Activated CD8-positive, alpha-beta memory T cell treated with anti-CD3 and anti-CD28 coated beads for 1 hour (primary cell): ENCODE measurements around the gene OPA1.

Experiments used
- DNase-seq, 2 donors: peaks; one replicate each; pipeline ENCODE4 v3.0.0-alpha.2; 2020; ENCODE audit warnings: low read depth in 1 of 2; ENCODE audit errors: extremely low read depth in 1 of 2

Gene OPA1

GRCh38 chr3:193641440-193641775 is 48.4 kb downstream of the OPA1 start:
- DNase-seq, result no peak

GRCh38 chr3:193645806-193646205 is 52.8 kb downstream of the OPA1 start:
- DNase-seq, result no peak

- DNase-seq, result no peak
These were observed 55.6 kb downstream of the OPA1 start for GRCh38 chr3:193648542-193649076.

- no peak for DNase-seq
These were observed 57.6 kb downstream of the OPA1 start for GRCh38 chr3:193650585-193650984.

GRCh38 chr3:193655831-193656433 is 62.9 kb downstream of the OPA1 start:
- DNase-seq, result no peak

- no peak for DNase-seq
These were observed 63.4 kb downstream of the OPA1 start for GRCh38 chr3:193656445-193656844.

- DNase-seq, result no peak
These were observed 63.9 kb downstream of the OPA1 start for GRCh38 chr3:193656878-193657282.

- no peak for DNase-seq
These were observed 67.2 kb downstream of the OPA1 start for GRCh38 chr3:193660171-193660570.

- DNase-seq, result no peak
These were observed 67.8 kb downstream of the OPA1 start for GRCh38 chr3:193660698-193661411.

- DNase-seq, result no peak
These were observed 69.8 kb downstream of the OPA1 start for GRCh38 chr3:193662757-193663322.

GRCh38 chr3:193665370-193665989 is 72.5 kb downstream of the OPA1 start:
- no peak for DNase-seq

GRCh38 chr3:193673845-193674244 is 80.8 kb downstream of the OPA1 start:
- DNase-seq, result no peak

GRCh38 chr3:193674714-193675113 is 81.7 kb downstream of the OPA1 start:
- no peak for DNase-seq

- no peak for DNase-seq
These were observed 84.7 kb downstream of the OPA1 start for GRCh38 chr3:193677734-193678133.

GRCh38 chr3:193680220-193680619 is 87.2 kb downstream of the OPA1 start:
- DNase-seq, result no peak

GRCh38 chr3:193681631-193682030 is 88.6 kb downstream of the OPA1 start:
- no peak for DNase-seq

GRCh38 chr3:193686665-193687483 is 93.9 kb downstream of the OPA1 start:
- DNase-seq, result no peak

GRCh38 chr3:193688834-193689714 is 96.1 kb downstream of the OPA1 start:
- DNase-seq, result no peak

- DNase-seq, result no peak
These were observed 100.8 kb downstream of the OPA1 start for GRCh38 chr3:193693774-193694173.
